Panc1 (cell line): ENCODE data around the gene SKAP1. TPM values are rescaled to one million over a fixed set of nuclear protein-coding genes. Genes with fewer than 3 reads are reported as not detected.

Experiments
- ATAC-seq: fragments of 200-7000 bp; cut with Tn5 transposase; 2 replicates; pipeline ENCODE4 v1.9.1; 2020; ENCODE audit warnings: mild to moderate bottlenecking, moderate library complexity
- BruUV-seq: library from RNA; stranded (reverse); fragments of 400-500 nt; replicated peaks from 2 replicates; lab custom pipeline; 2021; lab: Mats Ljungman, UMichigan
- CTCF ChIA-PET: fragments of 300-600 bp; sonication (Branson Sonifier 250); formaldehyde crosslinking; loops from one replicate; lab custom pipeline; 2022; ENCODE audit warnings: antibody characterized with exemption; lab: Charles Lee
- POLR2A ChIA-PET: fragments of 300-600 bp; sonication (Branson Sonifier 250); formaldehyde crosslinking; loops from one replicate; lab custom pipeline; 2022; ENCODE audit warnings: antibody characterized with exemption; lab: Charles Lee
- DNase-seq: peaks from one replicate; pipeline ENCODE4 v3.0.0-alpha.2; 2010; ENCODE audit warnings: low read depth, low spot score
- H3K27ac ChIP-seq: 2 replicates; pipeline ENCODE4 v1.5.1; 2011; ENCODE audit warnings: mild to moderate bottlenecking, low read length, inconsistent platforms
- H3K27me3 ChIP-seq: fragments of 200-500 bp; sonication (Bioruptor generic); 2 replicates; pipeline ENCODE4 v1.6.0; 2014; ENCODE audit warnings: low read length, inconsistent platforms; ENCODE audit not compliant: control insufficient read depth, insufficient read depth
- H3K36me3 ChIP-seq: fragments of 200-500 bp; sonication (Bioruptor generic); 2 replicates; pipeline ENCODE4 v1.5.1; 2014; ENCODE audit warnings: inconsistent platforms, mild to moderate bottlenecking, low read length, moderate library complexity; ENCODE audit not compliant: control insufficient read depth, insufficient read depth
- H3K4me1 ChIP-seq: 2 replicates; pipeline ENCODE4 v1.5.1; 2011; ENCODE audit warnings: inconsistent platforms, mild to moderate bottlenecking, low read length, moderate library complexity; ENCODE audit not compliant: control insufficient read depth, insufficient read depth
- H3K4me3 ChIP-seq, 2 experiments: 2 replicates each; pipeline ENCODE4 v1.5.1; 2011 to 2012; ENCODE audit warnings: low read depth in 2 of 2, low read length in 2 of 2, mild to moderate bottlenecking in 2 of 2, inconsistent platforms in 1 of 2, moderate library complexity in 1 of 2
- H3K9me3 ChIP-seq: fragments of 200-500 bp; sonication (Bioruptor generic); 2 replicates; pipeline ENCODE4 v1.5.1; 2014; ENCODE audit warnings: low read depth, mild to moderate bottlenecking, inconsistent platforms, low read length, moderate library complexity; ENCODE audit not compliant: control insufficient read depth, insufficient read depth
- CTCF ChIP-seq: fragments of 450-650 bp; IDR thresholded peaks from 2 replicates; pipeline ENCODE4 v1.5.1; 2017; ENCODE audit warnings: mild to moderate bottlenecking
- POLR2AphosphoS5 ChIP-seq: IDR thresholded peaks from 2 replicates; pipeline ENCODE4 v1.6.1; 2012; ENCODE audit warnings: mild to moderate bottlenecking, low read depth, low read length, moderate library complexity
- REST ChIP-seq, 2 experiments: IDR thresholded peaks; 2 replicates each; pipeline ENCODE4 v1.6.1; 2011 to 2012; ENCODE audit warnings: low read depth in 2 of 2, control low read depth in 1 of 2, low read length in 1 of 2, mild to moderate bottlenecking in 1 of 2, moderate library complexity in 1 of 2; ENCODE audit not compliant: insufficient read depth in 1 of 2
- SIN3A ChIP-seq: IDR thresholded peaks from 2 replicates; pipeline ENCODE4 v1.6.1; 2012; ENCODE audit warnings: low read depth, mild to moderate bottlenecking, low read length, moderate library complexity, borderline replicate concordance; ENCODE audit not compliant: insufficient read depth
- TCF7L2 ChIP-seq: IDR thresholded peaks from 2 replicates; pipeline ENCODE4 v1.6.1; 2011; ENCODE audit warnings: mild to moderate bottlenecking, low read depth, low read length, inconsistent platforms
- in situ Hi-C: cut with HindIII; loops from 2 replicates; pipeline ENCODE4 v1.10.0; 2016; ENCODE audit warnings: low sequenced_read_pairs, low pct_unique_long_range_greater_than_20kb
- intact Hi-C: fragments of 100-400 bp; cut with micrococcal nuclease; formaldehyde crosslinking; loops from one replicate; pipeline ENCODE4 v1.10.0; 2022; ENCODE audit not compliant: unreplicated experiment
- total RNA-seq: library from RNA; stranded (reverse); gene quantifications from one replicate; pipeline ENCODE4 v1.2.1, GENCODE V29; 2021; ENCODE audit not compliant: unreplicated experiment

Gene SKAP1
- total RNA-seq, 1 experiment from 2014 or later = 0.90 TPM

- intact Hi-C loops = no loop called here
- no peaks in the 10 kb centered on the region for H3K36me3 ChIP-seq
- ATAC-seq (peak; percentile 23; the same call in 1 of the 2 replicates), DNase-seq (no peak)
- peaks cover 4% of the 10 kb centered on the region; the same call in 1 of the 2 replicates for H3K27me3 ChIP-seq
- H3K4me1 ChIP-seq = peaks cover 8% of the 10 kb centered on the region; the same call in 1 of the 2 replicates
- no TSS peak for BruUV-seq
- H3K9me3 ChIP-seq = no peaks in the 10 kb centered on the region
- CTCF ChIA-PET = interaction anchor here (0.7 kb wide), 1 partner anchor 13 kb away, joined by 4 read pairs; no protein-coding TSS in a partner anchor
- TF ChIP-seq REST (IDR thresholded peaks at IDR 0.05; ENCODE audit: insufficient read depth in 1 of 2, low read depth in 2 of 2, low read length in 1 of 2) (no peak), CTCF (no peak), TCF7L2 (no peak), SIN3A (no peak), POLR2AphosphoS5 (no peak)
- H3K27ac ChIP-seq = no peak overlapping the region
- in situ Hi-C loops = no loop called here
- POLR2A ChIA-PET = no interaction called here
- H3K4me3 ChIP-seq = no peak overlapping the region
These were observed 286.4 kb downstream of the SKAP1 start for GRCh38 chr17:48143629-48144028.

- H3K36me3 ChIP-seq = no peaks in the 10 kb centered on the region
- peaks cover 4% of the 10 kb centered on the region; the same call in 1 of the 2 replicates for H3K27me3 ChIP-seq
- ChIA-PET CTCF (no interaction called here), POLR2A (no interaction called here)
- no peak overlapping the region for H3K27ac ChIP-seq
- no peaks in the 10 kb centered on the region for H3K9me3 ChIP-seq
- no peak overlapping the region for H3K4me3 ChIP-seq
- no peak for DNase-seq
- in situ Hi-C loops = no loop called here
- BruUV-seq = no TSS peak
- no peak for TF ChIP-seq TCF7L2
- TF ChIP-seq CTCF = no peak
- no peak for TF ChIP-seq SIN3A
- no peak for TF ChIP-seq POLR2AphosphoS5
- no peak for TF ChIP-seq REST (IDR thresholded peaks at IDR 0.05; ENCODE audit: insufficient read depth in 1 of 2, low read depth in 2 of 2, low read length in 1 of 2)
- intact Hi-C loops = no loop called here
- peaks cover 8% of the 10 kb centered on the region; the same call in 1 of the 2 replicates for H3K4me1 ChIP-seq
- no peak for ATAC-seq
These were observed 290.1 kb downstream of the SKAP1 start for GRCh38 chr17:48139944-48140343.
